Measurements from ENCODE around the gene ADCK1. TPM values are rescaled to one million over a fixed set of nuclear protein-coding genes. Genes with fewer than 3 reads are reported as not detected.

Gene ADCK1
- total and polyA plus RNA-seq, 2 of the 13 experiments (the other 11 are each of a cell fraction or from before 2014, with no cell fraction given) = 3.9 to 6.3 TPM

DNA sequence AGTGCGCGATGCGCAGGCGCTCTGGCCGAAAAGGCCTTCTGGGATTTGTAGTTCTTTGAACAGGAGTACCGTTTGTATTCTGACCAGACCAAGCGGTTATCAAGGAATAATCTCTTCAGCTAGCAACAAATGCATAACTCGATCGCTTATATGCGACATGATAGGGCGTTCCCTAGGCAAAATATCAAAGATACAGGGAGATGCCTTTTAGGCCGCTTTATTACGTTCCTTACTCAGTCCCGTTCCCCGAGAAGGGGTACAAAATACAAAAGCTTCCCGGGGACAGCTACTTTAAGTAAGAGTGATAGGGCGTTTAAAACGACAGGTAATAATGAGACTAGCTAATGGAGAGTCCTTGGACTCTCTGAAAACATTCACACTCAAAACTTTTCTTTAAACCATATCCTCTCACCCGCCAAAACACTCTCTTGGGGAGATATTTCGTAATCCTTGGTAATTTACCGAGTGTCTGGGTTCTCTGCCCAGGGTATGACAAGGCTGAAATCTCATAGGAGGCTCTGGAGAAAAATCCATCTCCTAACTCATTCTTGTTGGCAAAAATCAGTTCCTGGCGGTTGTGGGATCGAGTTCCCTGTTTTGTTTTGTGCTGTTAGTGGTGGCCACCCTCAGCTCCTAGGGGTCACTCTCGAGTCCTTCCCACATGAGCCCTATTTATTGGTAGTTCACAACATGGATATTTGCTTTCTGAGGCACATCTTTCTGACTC is 38.5 kb upstream of the ADCK1 start (continued):
- TF ChIP-seq, protein P1, sequence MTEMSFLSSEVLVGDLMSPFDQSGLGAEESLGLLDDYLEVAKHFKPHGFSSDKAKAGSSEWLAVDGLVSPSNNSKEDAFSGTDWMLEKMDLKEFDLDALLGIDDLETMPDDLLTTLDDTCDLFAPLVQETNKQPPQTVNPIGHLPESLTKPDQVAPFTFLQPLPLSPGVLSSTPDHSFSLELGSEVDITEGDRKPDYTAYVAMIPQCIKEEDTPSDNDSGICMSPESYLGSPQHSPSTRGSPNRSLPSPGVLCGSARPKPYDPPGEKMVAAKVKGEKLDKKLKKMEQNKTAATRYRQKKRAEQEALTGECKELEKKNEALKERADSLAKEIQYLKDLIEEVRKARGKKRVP (CRISPR knock-in tag; IDR thresholded peaks at IDR 0.05) = no peak
- TF ChIP-seq CREB1 (IDR thresholded peaks at IDR 0.05) = no peak
- TF ChIP-seq CREB1 (CRISPR knock-in tag; IDR thresholded peaks at IDR 0.05) = peak; percentile 74; the same call in 1 of the 2 replicates
- peak; percentile 95 for TF ChIP-seq ZNF143 (CRISPR knock-in tag; IDR thresholded peaks at IDR 0.05)
- TF ChIP-seq FOXA1 (IDR thresholded peaks at IDR 0.05) = no peak
- TF ChIP-seq FOXA1 (CRISPR knock-in tag; IDR thresholded peaks at IDR 0.05) = no peak
- TF ChIP-seq, protein P2, sequence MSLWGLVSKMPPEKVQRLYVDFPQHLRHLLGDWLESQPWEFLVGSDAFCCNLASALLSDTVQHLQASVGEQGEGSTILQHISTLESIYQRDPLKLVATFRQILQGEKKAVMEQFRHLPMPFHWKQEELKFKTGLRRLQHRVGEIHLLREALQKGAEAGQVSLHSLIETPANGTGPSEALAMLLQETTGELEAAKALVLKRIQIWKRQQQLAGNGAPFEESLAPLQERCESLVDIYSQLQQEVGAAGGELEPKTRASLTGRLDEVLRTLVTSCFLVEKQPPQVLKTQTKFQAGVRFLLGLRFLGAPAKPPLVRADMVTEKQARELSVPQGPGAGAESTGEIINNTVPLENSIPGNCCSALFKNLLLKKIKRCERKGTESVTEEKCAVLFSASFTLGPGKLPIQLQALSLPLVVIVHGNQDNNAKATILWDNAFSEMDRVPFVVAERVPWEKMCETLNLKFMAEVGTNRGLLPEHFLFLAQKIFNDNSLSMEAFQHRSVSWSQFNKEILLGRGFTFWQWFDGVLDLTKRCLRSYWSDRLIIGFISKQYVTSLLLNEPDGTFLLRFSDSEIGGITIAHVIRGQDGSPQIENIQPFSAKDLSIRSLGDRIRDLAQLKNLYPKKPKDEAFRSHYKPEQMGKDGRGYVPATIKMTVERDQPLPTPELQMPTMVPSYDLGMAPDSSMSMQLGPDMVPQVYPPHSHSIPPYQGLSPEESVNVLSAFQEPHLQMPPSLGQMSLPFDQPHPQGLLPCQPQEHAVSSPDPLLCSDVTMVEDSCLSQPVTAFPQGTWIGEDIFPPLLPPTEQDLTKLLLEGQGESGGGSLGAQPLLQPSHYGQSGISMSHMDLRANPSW (CRISPR knock-in tag; IDR thresholded peaks at IDR 0.05; ENCODE audit: borderline replicate concordance) = 0 out of 2 replicates have a peak, but pooled peaks have one; percentile 6
- TF ChIP-seq, protein P3, sequence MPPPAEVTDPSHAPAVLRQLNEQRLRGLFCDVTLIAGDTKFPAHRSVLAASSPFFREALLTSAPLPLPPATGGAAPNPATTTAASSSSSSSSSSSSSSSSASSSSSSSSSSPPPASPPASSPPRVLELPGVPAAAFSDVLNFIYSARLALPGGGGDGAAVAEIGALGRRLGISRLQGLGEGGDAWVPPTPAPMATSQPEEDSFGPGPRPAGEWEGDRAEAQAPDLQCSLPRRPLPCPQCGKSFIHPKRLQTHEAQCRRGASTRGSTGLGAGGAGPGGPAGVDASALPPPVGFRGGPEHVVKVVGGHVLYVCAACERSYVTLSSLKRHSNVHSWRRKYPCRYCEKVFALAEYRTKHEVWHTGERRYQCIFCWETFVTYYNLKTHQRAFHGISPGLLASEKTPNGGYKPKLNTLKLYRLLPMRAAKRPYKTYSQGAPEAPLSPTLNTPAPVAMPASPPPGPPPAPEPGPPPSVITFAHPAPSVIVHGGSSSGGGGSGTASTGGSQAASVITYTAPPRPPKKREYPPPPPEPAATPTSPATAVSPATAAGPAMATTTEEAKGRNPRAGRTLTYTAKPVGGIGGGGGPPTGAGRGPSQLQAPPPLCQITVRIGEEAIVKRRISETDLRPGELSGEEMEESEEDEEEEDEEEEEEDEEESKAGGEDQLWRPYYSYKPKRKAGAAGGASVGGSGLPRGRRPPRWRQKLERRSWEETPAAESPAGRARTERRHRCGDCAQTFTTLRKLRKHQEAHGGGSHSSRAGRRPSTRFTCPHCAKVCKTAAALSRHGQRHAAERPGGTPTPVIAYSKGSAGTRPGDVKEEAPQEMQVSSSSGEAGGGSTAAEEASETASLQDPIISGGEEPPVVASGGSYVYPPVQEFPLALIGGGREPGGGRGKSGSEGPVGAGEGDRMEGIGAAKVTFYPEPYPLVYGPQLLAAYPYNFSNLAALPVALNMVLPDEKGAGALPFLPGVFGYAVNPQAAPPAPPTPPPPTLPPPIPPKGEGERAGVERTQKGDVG (CRISPR knock-in tag; IDR thresholded peaks at IDR 0.05; ENCODE audit: borderline replicate concordance) = no peak
- TF ChIP-seq, protein P4, sequence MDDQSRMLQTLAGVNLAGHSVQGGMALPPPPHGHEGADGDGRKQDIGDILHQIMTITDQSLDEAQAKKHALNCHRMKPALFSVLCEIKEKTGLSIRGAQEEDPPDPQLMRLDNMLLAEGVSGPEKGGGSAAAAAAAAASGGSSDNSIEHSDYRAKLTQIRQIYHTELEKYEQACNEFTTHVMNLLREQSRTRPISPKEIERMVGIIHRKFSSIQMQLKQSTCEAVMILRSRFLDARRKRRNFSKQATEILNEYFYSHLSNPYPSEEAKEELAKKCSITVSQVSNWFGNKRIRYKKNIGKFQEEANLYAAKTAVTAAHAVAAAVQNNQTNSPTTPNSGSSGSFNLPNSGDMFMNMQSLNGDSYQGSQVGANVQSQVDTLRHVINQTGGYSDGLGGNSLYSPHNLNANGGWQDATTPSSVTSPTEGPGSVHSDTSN (CRISPR knock-in tag; IDR thresholded peaks at IDR 0.05; ENCODE audit: borderline replicate concordance) = no peak
- TF ChIP-seq ZNF546 (CRISPR knock-in tag; conservative IDR thresholded peaks at IDR 0.05) = no peak
- no peak for TF ChIP-seq PAF1 (CRISPR knock-in tag; IDR thresholded peaks at IDR 0.05)
- no peak for TF ChIP-seq ZBTB3 (CRISPR knock-in tag; IDR thresholded peaks at IDR 0.05; ENCODE audit: borderline replicate concordance, low read depth)
- TF ChIP-seq ZNF563 (CRISPR knock-in tag; IDR thresholded peaks at IDR 0.05) = peak; percentile 18; the same call in 1 of the 2 replicates
- TF ChIP-seq RBM22 (optimal IDR thresholded peaks at IDR 0.05; ENCODE audit: low read length) = no peak
- no peak for TF ChIP-seq KLF15 (CRISPR knock-in tag; IDR thresholded peaks at IDR 0.05; ENCODE audit: borderline replicate concordance)

Data from HepG2 (cell line).